GM18867 (cell line): ENCODE measurements around the gene LMNB1.

Experiments
- ATAC-seq: cut with Tn5 transposase; IDR thresholded peaks from one replicate; pipeline ENCODE4 v1.9.1; 2021; ENCODE audit warnings: mild to moderate bottlenecking, moderate library complexity; ENCODE audit not compliant: unreplicated experiment

The LMNB1 gene

GRCh38 chr5:126854526-126855110 lies 77.7 kb downstream of the LMNB1 start:
- no peak for ATAC-seq

GRCh38 chr5:126855266-126855665 lies 78.3 kb downstream of the LMNB1 start:
- no peak for ATAC-seq

- ATAC-seq, result no peak
These were observed 80.8 kb downstream of the LMNB1 start for GRCh38 chr5:126857472-126858410.

- no peak for ATAC-seq
These were observed 81.5 kb downstream of the LMNB1 start for GRCh38 chr5:126858441-126858840.

- no peak for ATAC-seq
These were observed 86.5 kb downstream of the LMNB1 start for GRCh38 chr5:126863402-126863801.

- ATAC-seq, result no peak
These were observed 87.2 kb downstream of the LMNB1 start for GRCh38 chr5:126864042-126864688.

GRCh38 chr5:126865299-126865698 lies 88.4 kb downstream of the LMNB1 start:
- ATAC-seq, result no peak

GRCh38 chr5:126866851-126867636 lies 90.1 kb downstream of the LMNB1 start:
- ATAC-seq, result no peak

GRCh38 chr5:126868338-126869004 lies 91.5 kb downstream of the LMNB1 start:
- ATAC-seq, result no peak

- ATAC-seq, result no peak
These were observed 92.1 kb downstream of the LMNB1 start for GRCh38 chr5:126869005-126869451.

- no peak for ATAC-seq
These were observed 94.5 kb downstream of the LMNB1 start for GRCh38 chr5:126871441-126871840.

- ATAC-seq, result no peak
These were observed 95.8 kb downstream of the LMNB1 start for GRCh38 chr5:126872561-126873354.

GRCh38 chr5:126875303-126875785 lies 98.4 kb downstream of the LMNB1 start:
- ATAC-seq, result no peak

- ATAC-seq, result no peak
These were observed 100.7 kb downstream of the LMNB1 start for GRCh38 chr5:126877602-126878001.

GRCh38 chr5:126878085-126878484 lies 101.1 kb downstream of the LMNB1 start:
- no peak for ATAC-seq

- no peak for ATAC-seq
These were observed 101.7 kb downstream of the LMNB1 start for GRCh38 chr5:126878634-126879033.

- no peak for ATAC-seq
These were observed 105.1 kb downstream of the LMNB1 start for GRCh38 chr5:126881821-126882600.

- no peak for ATAC-seq
These were observed 106.8 kb downstream of the LMNB1 start for GRCh38 chr5:126883564-126884245.
